ENCODE measurements around the gene CNOT11.
A peak's percentile ranks its signal among the peaks of the same experiment; 100 is the strongest.

CNOT11 gene

GRCh38 chr2:101272045-101272784, 19.5 kb downstream of the CNOT11 start:
- no peak for TF ChIP-seq CTCF (conservative IDR thresholded peaks at IDR 0.05; ENCODE audit: low read length)
- no peak for DNase-seq (ENCODE audit: low read depth)
- H3K4me3 ChIP-seq (ENCODE audit: low read length), result no peak overlapping the region

GRCh38 chr2:101273056-101273455, 20.4 kb downstream of the CNOT11 start:
- DNase-seq (ENCODE audit: low read depth), result no peak
- no peak for TF ChIP-seq CTCF (conservative IDR thresholded peaks at IDR 0.05; ENCODE audit: low read length)
- no peak overlapping the region for H3K4me3 ChIP-seq (ENCODE audit: low read length)

- TF ChIP-seq CTCF (conservative IDR thresholded peaks at IDR 0.05; ENCODE audit: low read length), result no peak
- DNase-seq (ENCODE audit: low read depth), result no peak
- no peak overlapping the region for H3K4me3 ChIP-seq (ENCODE audit: low read length)
These were observed 21.5 kb downstream of the CNOT11 start for GRCh38 chr2:101274142-101274541.

GRCh38 chr2:101277111-101277510, 24.4 kb downstream of the CNOT11 start:
- peak; percentile 32 for DNase-seq (ENCODE audit: low read depth)
- peak; percentile 17 for TF ChIP-seq CTCF (conservative IDR thresholded peaks at IDR 0.05; ENCODE audit: low read length)
- H3K4me3 ChIP-seq (ENCODE audit: low read length), result no peak overlapping the region

- TF ChIP-seq CTCF (conservative IDR thresholded peaks at IDR 0.05; ENCODE audit: low read length), result no peak
- no peak for DNase-seq (ENCODE audit: low read depth)
- H3K4me3 ChIP-seq (ENCODE audit: low read length), result no peak overlapping the region
These were observed 26.2 kb downstream of the CNOT11 start for GRCh38 chr2:101278925-101279324.

GRCh38 chr2:101281482-101281881, 28.8 kb downstream of the CNOT11 start:
- no peak for TF ChIP-seq CTCF (conservative IDR thresholded peaks at IDR 0.05; ENCODE audit: low read length)
- no peak overlapping the region for H3K4me3 ChIP-seq (ENCODE audit: low read length)
- no peak for DNase-seq (ENCODE audit: low read depth)

- no peak for TF ChIP-seq CTCF (conservative IDR thresholded peaks at IDR 0.05; ENCODE audit: low read length)
- H3K4me3 ChIP-seq (ENCODE audit: low read length), result no peak overlapping the region
- no peak for DNase-seq (ENCODE audit: low read depth)
These were observed 30.3 kb downstream of the CNOT11 start for GRCh38 chr2:101282980-101283379.

All from AG10803 (cell line).